Mesenteric fat pad (tissue), 1 donor: ENCODE measurements around the gene EFNA3. TPM values are rescaled to one million over a fixed set of nuclear protein-coding genes. Genes with fewer than 3 reads are reported as not detected.
A peak's percentile ranks its signal among the peaks of the same experiment; 100 is the strongest.

Experiments used
- DNase-seq: peaks from one replicate; pipeline ENCODE4 v3.0.0-alpha.2; 2020; ENCODE audit warnings: low spot score
- total RNA-seq: library from RNA; stranded (reverse); fragmentation: NEBNext Ultra II Directional; extraction: Animal tissue kit (Norgen Biotek cat#: 25700); gene quantifications from one replicate; pipeline ENCODE4 v1.2.1, GENCODE V29; 2021
- donor health status: DM: yes; HTN: yes; CAD: no.

Gene EFNA3
- total RNA-seq, 1 donor from 2014 or later: 0.58 TPM

GRCh38 chr1:155130272-155131006 is 51.8 kb downstream of the EFNA3 start:
- no peak for DNase-seq

DNA sequence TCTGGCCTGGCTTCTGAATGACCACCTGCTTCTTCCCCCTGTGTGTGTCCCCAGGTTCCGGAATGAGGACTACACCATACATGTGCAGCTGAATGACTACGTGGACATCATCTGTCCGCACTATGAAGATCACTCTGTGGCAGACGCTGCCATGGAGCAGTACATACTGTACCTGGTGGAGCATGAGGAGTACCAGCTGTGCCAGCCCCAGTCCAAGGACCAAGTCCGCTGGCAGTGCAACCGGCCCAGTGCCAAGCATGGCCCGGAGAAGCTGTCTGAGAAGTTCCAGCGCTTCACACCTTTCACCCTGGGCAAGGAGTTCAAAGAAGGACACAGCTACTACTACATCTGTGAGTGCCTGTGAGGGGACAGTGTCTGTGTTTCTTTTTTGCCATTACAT is 52.6 kb downstream of the EFNA3 start:
- no peak for DNase-seq

GRCh38 chr1:155131856-155132255 is 53.2 kb downstream of the EFNA3 start:
- no peak for DNase-seq

- DNase-seq: no peak
Measured at GRCh38 chr1:155133799-155134281, 55.2 kb downstream of the EFNA3 start.

- no peak for DNase-seq
Measured at GRCh38 chr1:155134322-155134721, 55.7 kb downstream of the EFNA3 start.

GRCh38 chr1:155134880-155135414 is 56.3 kb downstream of the EFNA3 start:
- DNase-seq: peak; percentile 94

- DNase-seq: peak; percentile 99
Measured at GRCh38 chr1:155135415-155136028, 56.9 kb downstream of the EFNA3 start, which contains the start of gene SLC50A1. Gene SLC50A1, plus strand, starts transcription at chr1:155135852. Its CDS starts 60 bp downstream, at chr1:155135912.

DNA sequence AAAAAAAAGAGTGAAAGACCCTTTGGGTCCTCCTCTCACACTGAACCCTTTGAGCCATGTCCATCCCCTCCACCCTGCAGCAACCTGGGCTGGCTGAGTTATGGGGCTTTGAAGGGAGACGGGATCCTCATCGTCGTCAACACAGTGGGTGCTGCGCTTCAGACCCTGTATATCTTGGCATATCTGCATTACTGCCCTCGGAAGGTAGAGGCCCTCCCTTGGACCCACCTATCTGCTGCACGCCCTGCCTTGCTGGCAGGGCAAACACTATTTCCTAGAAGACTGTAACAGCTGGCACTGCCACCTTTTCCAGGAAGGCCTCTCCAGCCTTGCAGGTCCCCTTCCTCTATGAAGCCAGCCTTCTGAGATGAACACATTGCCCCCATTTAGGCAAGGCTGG is 58.1 kb downstream of the EFNA3 start:
- DNase-seq: no peak

Other genes starting within 250 kb of the EFNA3 start
- 0.96 TPM for gene KCNN3, start 208.6 kb upstream of the EFNA3 start, total RNA-seq
- gene PMVK, start 142.1 kb upstream of the EFNA3 start, total RNA-seq: 31.2 TPM
- 43.5 TPM for gene PBXIP1, start 122.7 kb upstream of the EFNA3 start, total RNA-seq
- gene PYGO2, start 117.1 kb upstream of the EFNA3 start, total RNA-seq: 22.2 TPM
- gene SHC1, start 108.1 kb upstream of the EFNA3 start, total RNA-seq: 199 TPM
- gene CKS1B, start 104.2 kb upstream of the EFNA3 start, total RNA-seq: 41.2 TPM
- 43.7 TPM for gene FLAD1, start 95.5 kb upstream of the EFNA3 start, total RNA-seq
- gene LENEP, start 85.3 kb upstream of the EFNA3 start, total RNA-seq: not detected
- gene ZBTB7B, start 76.0 kb upstream of the EFNA3 start, total RNA-seq: 80.4 TPM
- gene DCST2, start 45.1 kb upstream of the EFNA3 start, total RNA-seq: 0.87 TPM
- not detected for gene DCST1, start 45.0 kb upstream of the EFNA3 start, total RNA-seq
- 176 TPM for gene ADAM15, start 27.5 kb upstream of the EFNA3 start, total RNA-seq
- 3.1 TPM for gene EFNA4, start 15.1 kb upstream of the EFNA3 start, total RNA-seq
- gene EFNA1, start 49.0 kb downstream of the EFNA3 start, total RNA-seq: 17.8 TPM
- gene SLC50A1, start 57.0 kb downstream of the EFNA3 start, total RNA-seq: 30.2 TPM
- gene DPM3, start 61.7 kb downstream of the EFNA3 start, total RNA-seq: 76.2 TPM
- 155 TPM for gene KRTCAP2, start 94.5 kb downstream of the EFNA3 start, total RNA-seq
- gene TRIM46, start 95.0 kb downstream of the EFNA3 start, total RNA-seq: 0.22 TPM
- gene THBS3, start 129.1 kb downstream of the EFNA3 start, total RNA-seq: 17.9 TPM
- 40.0 TPM for gene MTX1, start 129.9 kb downstream of the EFNA3 start, total RNA-seq
- gene ENTREP3, start 176.6 kb downstream of the EFNA3 start, total RNA-seq: 25.2 TPM
- 69.7 TPM for gene SCAMP3, start 183.5 kb downstream of the EFNA3 start, total RNA-seq
- gene CLK2, start 194.7 kb downstream of the EFNA3 start, total RNA-seq: 34.7 TPM
- gene HCN3, start 198.6 kb downstream of the EFNA3 start, total RNA-seq: 3.3 TPM
- gene PKLR, start 222.6 kb downstream of the EFNA3 start, total RNA-seq: not detected
- gene FDPS, start 230.0 kb downstream of the EFNA3 start, total RNA-seq: 91.7 TPM
- 20.8 TPM for gene RUSC1, start 242.1 kb downstream of the EFNA3 start, total RNA-seq